ENCODE results near the gene USP25.

USP25 gene

GRCh38 chr21:15718711-15719110 is 11.1 kb upstream of the USP25 start:
- no peak overlapping the region for H3K4me3 ChIP-seq (ENCODE audit: low read length)
- TF ChIP-seq CTCF (conservative IDR thresholded peaks at IDR 0.05; ENCODE audit: low read length), result no peak
- no peak for DNase-seq (ENCODE audit: low read depth)

- no peak overlapping the region for H3K4me3 ChIP-seq (ENCODE audit: low read length)
- no peak for DNase-seq (ENCODE audit: low read depth)
- no peak for TF ChIP-seq CTCF (conservative IDR thresholded peaks at IDR 0.05; ENCODE audit: low read length)
These were observed 9.8 kb upstream of the USP25 start for GRCh38 chr21:15719976-15720375.

DNA sequence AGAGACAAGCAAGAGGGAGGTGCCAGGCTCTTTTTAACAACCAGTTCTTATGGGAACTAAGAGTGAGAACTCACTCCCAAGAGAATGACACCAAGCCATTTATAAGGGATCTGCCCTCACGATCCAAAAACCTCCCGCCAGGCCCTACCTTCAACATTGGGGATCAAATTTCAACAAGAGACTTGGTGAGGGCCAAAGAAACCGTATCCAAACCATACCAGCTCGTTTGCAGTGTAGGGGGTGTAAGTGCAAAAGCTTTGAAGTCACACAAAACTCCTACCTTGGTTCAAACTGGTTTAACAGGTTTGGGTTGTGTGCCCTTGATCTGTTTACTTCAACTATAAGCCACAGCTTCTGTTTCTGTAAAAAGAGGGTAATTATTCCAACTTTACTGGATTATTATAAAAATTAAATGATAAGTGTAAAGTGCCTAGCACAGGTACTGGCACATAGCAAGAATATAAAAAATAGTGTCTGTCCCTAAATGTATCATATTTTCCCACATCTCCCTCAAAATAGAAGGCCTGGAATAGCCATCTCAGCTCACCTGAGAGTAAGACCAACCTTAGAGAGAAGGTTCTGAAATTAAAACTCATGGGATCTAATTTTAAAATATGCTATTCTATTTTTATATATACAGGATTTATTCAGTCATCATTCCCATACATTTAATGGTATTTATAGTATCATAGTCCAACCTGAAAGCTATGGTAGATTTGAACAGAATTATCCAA is 7.0 kb upstream of the USP25 start:
- no peak for TF ChIP-seq CTCF (conservative IDR thresholded peaks at IDR 0.05; ENCODE audit: low read length)
- DNase-seq (ENCODE audit: low read depth), result no peak
- H3K4me3 ChIP-seq (ENCODE audit: low read length), result no peak overlapping the region

DNA sequence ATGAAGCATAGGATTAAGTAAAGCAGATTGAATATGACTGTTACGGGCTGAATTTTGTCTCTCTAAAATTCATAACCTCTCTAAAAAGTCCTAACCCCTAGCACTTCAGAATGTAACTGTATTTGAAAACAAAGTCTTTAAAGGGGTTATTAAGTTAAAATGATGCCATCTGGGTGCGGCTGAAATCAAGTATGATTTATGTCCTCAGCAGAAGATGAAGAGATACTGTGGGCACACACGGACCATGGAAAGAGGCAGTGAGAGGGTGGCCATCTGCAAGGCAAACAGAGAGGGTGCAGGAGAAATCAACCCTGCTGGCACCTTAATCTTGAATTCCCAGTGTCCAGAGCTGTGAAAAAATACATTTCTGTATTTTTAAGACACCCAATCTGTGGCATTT is 3.8 kb upstream of the USP25 start:
- H3K4me3 ChIP-seq (ENCODE audit: low read length), result no peak overlapping the region
- TF ChIP-seq CTCF (conservative IDR thresholded peaks at IDR 0.05; ENCODE audit: low read length), result no peak
- no peak for DNase-seq (ENCODE audit: low read depth)

DNA sequence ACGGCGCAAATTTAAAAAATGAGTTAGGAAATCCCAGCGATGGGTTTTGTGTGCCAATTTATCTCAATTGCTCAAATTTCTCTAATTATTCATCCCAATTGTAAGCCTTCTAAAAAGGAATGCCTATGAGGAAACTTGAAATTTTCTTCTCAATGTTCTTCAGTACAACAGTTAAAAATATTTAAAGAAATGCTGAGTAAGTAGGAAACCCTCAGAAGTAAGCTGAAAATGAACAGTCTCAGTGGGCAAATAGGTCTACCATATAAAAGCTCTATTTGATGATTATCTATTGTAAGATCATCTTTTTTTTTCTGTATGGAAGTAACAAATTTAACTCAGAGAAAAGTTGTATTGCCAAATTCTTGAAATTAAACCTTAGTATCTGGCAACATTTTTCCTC is 1.7 kb upstream of the USP25 start:
- no peak for DNase-seq (ENCODE audit: low read depth)
- H3K4me3 ChIP-seq (ENCODE audit: low read length), result no peak overlapping the region
- TF ChIP-seq CTCF (conservative IDR thresholded peaks at IDR 0.05; ENCODE audit: low read length), result no peak

GRCh38 chr21:15729346-15729673 is 472 bp upstream of the USP25 start:
- no peak for DNase-seq (ENCODE audit: low read depth)
- TF ChIP-seq CTCF (conservative IDR thresholded peaks at IDR 0.05; ENCODE audit: low read length), result no peak
- peak overlapping the region; percentile 67 for H3K4me3 ChIP-seq (ENCODE audit: low read length)

- peak overlapping the region; percentile 85 for H3K4me3 ChIP-seq (ENCODE audit: low read length)
- TF ChIP-seq CTCF (conservative IDR thresholded peaks at IDR 0.05; ENCODE audit: low read length), result no peak
- DNase-seq (ENCODE audit: low read depth), result no peak
These were observed 881 bp downstream of the USP25 start for GRCh38 chr21:15730484-15731242.
